ENCODE results near the gene TMEM109. TPM values are rescaled to one million over a fixed set of nuclear protein-coding genes. Genes with fewer than 3 reads are reported as not detected.

TMEM109 gene
- total RNA-seq, 4 donors from 2014 or later, result 35.2 to 47.2 (median 45.1) TPM

- no peak overlapping the region for H3K4me3 ChIP-seq
- TF ChIP-seq, protein P1, sequence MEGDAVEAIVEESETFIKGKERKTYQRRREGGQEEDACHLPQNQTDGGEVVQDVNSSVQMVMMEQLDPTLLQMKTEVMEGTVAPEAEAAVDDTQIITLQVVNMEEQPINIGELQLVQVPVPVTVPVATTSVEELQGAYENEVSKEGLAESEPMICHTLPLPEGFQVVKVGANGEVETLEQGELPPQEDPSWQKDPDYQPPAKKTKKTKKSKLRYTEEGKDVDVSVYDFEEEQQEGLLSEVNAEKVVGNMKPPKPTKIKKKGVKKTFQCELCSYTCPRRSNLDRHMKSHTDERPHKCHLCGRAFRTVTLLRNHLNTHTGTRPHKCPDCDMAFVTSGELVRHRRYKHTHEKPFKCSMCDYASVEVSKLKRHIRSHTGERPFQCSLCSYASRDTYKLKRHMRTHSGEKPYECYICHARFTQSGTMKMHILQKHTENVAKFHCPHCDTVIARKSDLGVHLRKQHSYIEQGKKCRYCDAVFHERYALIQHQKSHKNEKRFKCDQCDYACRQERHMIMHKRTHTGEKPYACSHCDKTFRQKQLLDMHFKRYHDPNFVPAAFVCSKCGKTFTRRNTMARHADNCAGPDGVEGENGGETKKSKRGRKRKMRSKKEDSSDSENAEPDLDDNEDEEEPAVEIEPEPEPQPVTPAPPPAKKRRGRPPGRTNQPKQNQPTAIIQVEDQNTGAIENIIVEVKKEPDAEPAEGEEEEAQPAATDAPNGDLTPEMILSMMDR (IDR thresholded peaks at IDR 0.05), result no peak
- TF ChIP-seq POLR2A (IDR thresholded peaks at IDR 0.05) (no peak), EP300 (IDR thresholded peaks at IDR 0.05; ENCODE audit: low read depth) (no peak), POLR2AphosphoS5 (IDR thresholded peaks at IDR 0.05) (no peak)
- H3K4me1 ChIP-seq, result peaks cover under 1 to 30% (median 22%) of the 10 kb centered on the region in 4 donors
- 54 to 59% methylated on average over 2 to 3 of the region's 3 CpGs for WGBS, 2 donors (ENCODE audit: low coverage in 1 of 2)
- intact Hi-C loops (cut with DNase I; ENCODE audit: low total_unique reads), result no loop called here
- peak; percentile 68 for DNase-seq
- in situ Hi-C loops (cut with MboI; ENCODE audit: low pct_ligation_motif_present in 1 of 4, low pct_unique_long_range_greater_than_20kb in 1 of 4, low sequenced_read_pairs in 3 of 4), result no loop called here
- no peaks in the 10 kb centered on the region for H3K27me3 ChIP-seq
- no peaks in the 10 kb centered on the region for H3K36me3 ChIP-seq
- H3K9me3 ChIP-seq, result no peaks in the 10 kb centered on the region
- peak overlapping the region in 1 of 4 donors; percentile 38 for H3K27ac ChIP-seq
Observed at GRCh38 chr11:60910281-60910687, 3.7 kb upstream of the TMEM109 start.

- H3K9me3 ChIP-seq, result no peaks in the 10 kb centered on the region
- no peaks in the 10 kb centered on the region for H3K27me3 ChIP-seq
- DNase-seq, result no peak
- H3K27ac ChIP-seq, result peak overlapping the region in 1 of 4 donors; percentile 27
- intact Hi-C loops (cut with DNase I; ENCODE audit: low total_unique reads), result no loop called here
- no peak overlapping the region for H3K4me3 ChIP-seq
- 59 to 76% methylated on average over 4 to 5 of the region's 5 CpGs for WGBS, 2 donors (ENCODE audit: low coverage in 1 of 2)
- peaks cover 0 to 30% (median 22%) of the 10 kb centered on the region in 4 donors for H3K4me1 ChIP-seq
- H3K36me3 ChIP-seq, result no peaks in the 10 kb centered on the region
- in situ Hi-C loops (cut with MboI; ENCODE audit: low pct_ligation_motif_present in 1 of 4, low pct_unique_long_range_greater_than_20kb in 1 of 4, low sequenced_read_pairs in 3 of 4), result no loop called here
- TF ChIP-seq EP300 (IDR thresholded peaks at IDR 0.05; ENCODE audit: low read depth), result no peak
- TF ChIP-seq, protein P1 (IDR thresholded peaks at IDR 0.05), result peak in 1 of 5 experiments; percentile 12
Observed at GRCh38 chr11:60910711-60911380, 3.1 kb upstream of the TMEM109 start.

DNA sequence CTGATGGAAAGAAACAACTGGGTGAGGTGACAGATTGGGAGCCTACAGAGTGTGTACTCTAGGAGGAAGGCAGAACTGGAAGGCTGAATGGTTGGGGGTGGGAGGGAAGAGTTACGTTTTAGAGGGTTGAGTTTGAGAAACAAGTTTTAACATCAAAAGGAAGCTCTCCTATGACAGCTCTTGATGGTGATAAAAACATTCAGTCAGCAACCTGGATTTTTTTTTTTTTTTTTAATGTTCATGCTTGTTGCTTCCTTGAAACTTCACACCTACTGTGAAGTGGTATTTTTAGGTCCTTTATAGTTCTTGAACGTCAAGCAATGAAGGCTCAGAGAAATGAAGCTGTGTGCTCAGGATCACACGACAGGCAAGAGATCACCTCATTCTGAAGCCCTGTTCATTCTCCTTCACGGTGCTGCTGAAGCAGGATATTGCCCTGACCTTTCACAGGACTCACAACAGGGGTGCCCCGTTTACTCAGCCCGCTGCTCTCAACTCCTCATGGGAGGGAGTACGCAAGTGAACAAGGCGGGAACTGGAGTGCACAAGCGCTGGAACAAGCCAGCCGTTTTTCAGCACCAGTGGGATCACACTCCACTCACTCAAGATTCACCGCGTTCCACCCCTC is 1.6 kb upstream of the TMEM109 start:
- Histone ChIP-seq H3K36me3 (no peaks in the 10 kb centered on the region), H3K27ac (peak overlapping the region in 1 of 4 donors; percentile 95), H3K9me3 (no peaks in the 10 kb centered on the region), H3K4me3 (no peak overlapping the region), H3K27me3 (no peaks in the 10 kb centered on the region), H3K4me1 (peaks cover 0 to 29% (median 21%) of the 10 kb centered on the region in 4 donors)
- no peak for DNase-seq
- WGBS, 2 donors (ENCODE audit: low coverage in 1 of 2), result 75 to 81% methylated on average over 1 to 12 of the region's 12 CpGs
- no peak for TF ChIP-seq POLR2A (IDR thresholded peaks at IDR 0.05)
- TF ChIP-seq, protein P1 (IDR thresholded peaks at IDR 0.05), result no peak
- TF ChIP-seq EP300 (IDR thresholded peaks at IDR 0.05; ENCODE audit: low read depth), result no peak
- no peak for TF ChIP-seq POLR2AphosphoS5 (IDR thresholded peaks at IDR 0.05)
- intact Hi-C loops (cut with DNase I; ENCODE audit: low total_unique reads), result no loop called here
- in situ Hi-C loops (cut with MboI; ENCODE audit: low pct_ligation_motif_present in 1 of 4, low pct_unique_long_range_greater_than_20kb in 1 of 4, low sequenced_read_pairs in 3 of 4), result no loop called here

DNA sequence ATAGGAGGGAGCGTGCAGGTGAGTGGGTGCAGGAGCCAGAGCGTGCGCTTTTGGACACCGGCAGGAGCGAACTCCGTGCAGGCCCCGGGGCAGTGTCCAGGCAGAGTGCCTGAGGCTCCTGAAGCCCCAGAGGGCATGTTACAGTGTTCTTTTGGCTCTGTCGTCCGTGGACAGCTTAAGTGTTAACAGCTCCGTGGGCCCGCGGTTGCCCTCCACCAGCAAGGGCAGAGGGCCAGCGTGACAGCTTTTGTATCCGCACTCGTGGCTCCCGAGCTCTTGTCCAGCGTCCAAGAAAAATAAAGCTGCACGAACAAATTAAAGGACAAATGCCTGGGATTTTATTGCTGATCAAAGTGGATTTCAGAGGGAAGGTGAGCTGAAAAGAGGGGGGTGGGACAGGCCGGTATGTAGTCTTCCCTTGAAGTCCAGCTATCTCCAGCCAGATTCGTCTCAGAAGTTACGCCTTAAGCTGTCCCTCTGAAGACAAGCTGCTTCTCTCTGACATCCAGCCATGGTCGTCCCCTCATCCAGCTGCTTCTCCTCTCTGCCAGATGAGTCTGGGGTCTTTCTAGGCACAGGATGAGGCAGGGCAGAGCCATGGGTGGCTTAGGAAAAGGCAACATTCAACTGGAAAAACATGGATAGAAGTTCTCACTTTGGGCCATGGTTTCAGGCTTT is 968 bp upstream of the TMEM109 start:
- H3K27me3 ChIP-seq, result no peaks in the 10 kb centered on the region
- H3K4me3 ChIP-seq, result peak overlapping the region in 1 of 4 donors; percentile 79
- in situ Hi-C loops (cut with MboI; ENCODE audit: low pct_ligation_motif_present in 1 of 4, low pct_unique_long_range_greater_than_20kb in 1 of 4, low sequenced_read_pairs in 3 of 4) (no loop called here), intact Hi-C loops (cut with DNase I; ENCODE audit: low total_unique reads) (no loop called here)
- TF ChIP-seq, protein P1 (IDR thresholded peaks at IDR 0.05), result no peak
- no peak for TF ChIP-seq POLR2A (IDR thresholded peaks at IDR 0.05)
- no peak for TF ChIP-seq EP300 (IDR thresholded peaks at IDR 0.05; ENCODE audit: low read depth)
- TF ChIP-seq POLR2AphosphoS5 (IDR thresholded peaks at IDR 0.05), result no peak
- H3K4me1 ChIP-seq, result peaks cover 0 to 28% (median 21%) of the 10 kb centered on the region in 4 donors
- no peaks in the 10 kb centered on the region for H3K36me3 ChIP-seq
- 88 to 100% methylated on average over 1 to 22 of the region's 22 CpGs for whole genome bisulfite sequencing, 2 donors (ENCODE audit: low coverage in 1 of 2)
- no peaks in the 10 kb centered on the region for H3K9me3 ChIP-seq
- DNase-seq, result no peak
- H3K27ac ChIP-seq, result peak overlapping the region; percentile 93 to 95 (median 94)
